K562 (cell line): ENCODE results near the gene STX12. TPM values are rescaled to one million over a fixed set of nuclear protein-coding genes. Genes with fewer than 3 reads are reported as not detected.

Source experiments
- ATAC-seq: fragments of 200-7000 bp; cut with Tn5 transposase; 3 replicates; pipeline ENCODE4 v1.9.1; 2020; ENCODE audit warnings: moderate library complexity
- BruUV-seq: library from RNA; stranded (reverse); fragments of 400-500 nt; replicated peaks from 2 replicates; lab custom pipeline; 2021; lab: Mats Ljungman, UMichigan
- CTCF ChIA-PET: fragments of 300-600 bp; formaldehyde crosslinking; extraction: SDS; loops from one replicate; lab custom pipeline; 2021; ENCODE audit warnings: low intra/inter-chr PET ratio; lab: Yijun Ruan, JAX
- POLR2A ChIA-PET: fragments of 300-600, 350-650 bp; sonication (Branson Sonifier 250); formaldehyde crosslinking; extraction: SDS; loops from one replicate; lab custom pipeline; 2021; ENCODE audit warnings: antibody characterized with exemption, inconsistent platforms; lab: Yijun Ruan, JAX
- DNase-seq, 4 experiments: peaks; one replicate each; pipeline versions ENCODE4 v3.0.0 to v3.0.0-alpha.2; 2011 to 2018; ENCODE audit warnings: low spot score in 3 of 4, mixed read lengths in 3 of 4; ENCODE audit errors: extremely low read depth in 1 of 4
- FAIRE-seq: peaks from 2 replicates; lab custom pipeline; 2011; peaks lifted over from hg19 to GRCh38; lab: Jason Lieb, UNC
- H2AFZ ChIP-seq: 2 replicates; pipeline ENCODE4 v1.6.0; 2011; ENCODE audit warnings: low read depth, low read length, control low read depth, inconsistent platforms
- H3K27ac ChIP-seq: fragments of 200-600 bp; 3 replicates; pipeline ENCODE4 v1.8.0; 2011; ENCODE audit warnings: low read depth, mild to moderate bottlenecking, control low read depth, inconsistent platforms, low read length, moderate library complexity, mixed read lengths; ENCODE audit errors: extremely low read depth
- H3K27me3 ChIP-seq, 2 experiments: fragments of 300-600 bp in 1 of 2; 2 replicates in 1 of 2; 3 replicates in 1 of 2; pipeline versions ENCODE4 v1.6.0 to v1.8.0; 2011; ENCODE audit warnings: inconsistent platforms in 2 of 2, low read length in 2 of 2, mild to moderate bottlenecking in 1 of 2, mixed read lengths in 1 of 2, moderate library complexity in 1 of 2; ENCODE audit not compliant: control insufficient read depth in 2 of 2, insufficient read depth in 2 of 2
- H3K36me3 ChIP-seq: fragments of 300-600 bp; 3 replicates; pipeline ENCODE4 v1.8.0; 2011; ENCODE audit warnings: mild to moderate bottlenecking, low read length, inconsistent platforms; ENCODE audit not compliant: control insufficient read depth, insufficient read depth
- H3K4me1 ChIP-seq, 2 experiments: fragments of 200-600 bp in 1 of 2; replicated peaks in 1 of 2; 2 replicates in 1 of 2; 3 replicates in 1 of 2; pipeline versions ENCODE4 v1.5.1 to v1.8.0; 2011; ENCODE audit warnings: inconsistent platforms in 2 of 2, low read length in 2 of 2, mild to moderate bottlenecking in 1 of 2, mixed read lengths in 1 of 2, moderate library complexity in 1 of 2; ENCODE audit not compliant: control insufficient read depth in 2 of 2, insufficient read depth in 2 of 2
- H3K4me2 ChIP-seq: 2 replicates; pipeline ENCODE4 v1.6.1; 2011; ENCODE audit warnings: low read length, control low read depth, inconsistent platforms, mixed read lengths; ENCODE audit not compliant: insufficient read depth
- H3K4me3 ChIP-seq: fragments of 200-600 bp; sonication (generic), shearing (Covaris generic); 2 replicates; pipeline ENCODE4 v1.5.1; 2016; ENCODE audit warnings: control low read depth, inconsistent platforms
- H3K79me2 ChIP-seq: fragments of 200-600 bp; 3 replicates; pipeline ENCODE4 v1.8.0; 2011; ENCODE audit warnings: low read length, inconsistent platforms; ENCODE audit not compliant: control insufficient read depth, insufficient read depth
- H3K9ac ChIP-seq, 2 experiments: 2 replicates each; pipeline versions ENCODE4 v1.6.0 to v1.6.1; 2011; ENCODE audit warnings: low read depth in 2 of 2, low read length in 2 of 2, control low read depth in 1 of 2, inconsistent platforms in 1 of 2, mild to moderate bottlenecking in 1 of 2, mixed read lengths in 1 of 2; ENCODE audit not compliant: insufficient read depth in 1 of 2
- H3K9me1 ChIP-seq: one replicate; pipeline ENCODE4 v1.6.0; 2011; ENCODE audit warnings: inconsistent platforms, mild to moderate bottlenecking, low read length, moderate library complexity; ENCODE audit not compliant: control insufficient read depth, insufficient read depth
- H3K9me3 ChIP-seq: replicated peaks from 2 replicates; pipeline ENCODE4 v1.5.1; 2011; ENCODE audit warnings: low read depth, low read length, inconsistent platforms; ENCODE audit not compliant: control insufficient read depth, insufficient read depth
- H4K20me1 ChIP-seq: replicated peaks from 2 replicates; pipeline ENCODE4 v1.6.1; 2011; ENCODE audit warnings: low read length, inconsistent platforms, mixed read lengths; ENCODE audit not compliant: control insufficient read depth, insufficient read depth
- CBFA2T2 ChIP-seq: fragments of 450-650 bp; conservative IDR thresholded peaks from 2 replicates; pipeline ENCODE4 v1.6.1; 2017; ENCODE audit warnings: mild to moderate bottlenecking
- MCM3 ChIP-seq: fragments of 450-650 bp; IDR thresholded peaks from 2 replicates; pipeline ENCODE4 v1.6.1; 2016
- MECOM ChIP-seq: fragments of 250-450 bp; sonication (Bioruptor Pico); IDR thresholded peaks from 2 replicates; pipeline ENCODE4 v1.8.0; 2022; ENCODE audit warnings: inconsistent platforms
- NFATC3 ChIP-seq: fragments of 450-650 bp; IDR thresholded peaks from 2 replicates; pipeline ENCODE4 v1.6.1; 2017; ENCODE audit warnings: mild to moderate bottlenecking
- NR3C1 ChIP-seq: sonication (generic); formaldehyde crosslinking; IDR thresholded peaks from 2 replicates; pipeline ENCODE4 v1.8.1; 2022; ENCODE audit warnings: missing genetic modification reagents
- PKNOX1 ChIP-seq: fragments of 450-650 bp; IDR thresholded peaks from 2 replicates; pipeline ENCODE4 v1.6.1; 2016
- POLR2G ChIP-seq: fragments of 200-400 bp; formaldehyde crosslinking; IDR thresholded peaks from 2 replicates; pipeline ENCODE4 v1.6.1; 2017; ENCODE audit warnings: low read depth, mild to moderate bottlenecking, antibody characterized with exemption, low read length, moderate library complexity
- TFAP4 ChIP-seq: sonication (generic); formaldehyde crosslinking; IDR thresholded peaks from 2 replicates; pipeline ENCODE4 v1.8.0; 2022; ENCODE audit warnings: missing genetic modification reagents, mild to moderate bottlenecking, moderate library complexity, borderline replicate concordance
- TSHZ1 ChIP-seq: fragments of 250-450 bp; sonication (Bioruptor Pico); IDR thresholded peaks from 2 replicates; pipeline ENCODE4 v1.4.0; 2020; ENCODE audit warnings: mild to moderate bottlenecking, moderate library complexity
- USF1 ChIP-seq: sonication (generic); formaldehyde crosslinking; IDR thresholded peaks from 2 replicates; pipeline ENCODE4 v1.9.0; 2022; ENCODE audit warnings: mild to moderate bottlenecking, missing genetic modification reagents
- USF2 ChIP-seq: sonication (generic); formaldehyde crosslinking; IDR thresholded peaks from 2 replicates; pipeline ENCODE4 v1.5.0; 2020; ENCODE audit warnings: missing genetic modification reagents
- ZFP36 ChIP-seq: fragments of 150-350 bp; IDR thresholded peaks from 2 replicates; pipeline ENCODE4 v1.6.1; 2018; ENCODE audit warnings: low read length, low read depth; ENCODE audit not compliant: partially characterized antibody
- ZNF707 ChIP-seq: fragments of 250-450 bp; sonication (Bioruptor Pico); conservative IDR thresholded peaks from 2 replicates; pipeline ENCODE4 v1.8.0; 2022; ENCODE audit warnings: inconsistent platforms, mild to moderate bottlenecking, moderate library complexity
- WGBS: fragments of 100-300 bp; shearing (Covaris generic); methylation state at CpG from one replicate; pipeline ENCODE4 v1.1.6; 2016; ENCODE audit warnings: low coverage, mixed read lengths; ENCODE audit not compliant: insufficient coverage; ENCODE audit errors: missing lambda C conversion rate; 5-methylcytosine and 5-hydroxymethylcytosine counted together
- in situ Hi-C: fragments of 300-500 bp; cut with MboI; formaldehyde crosslinking; loops from 4 replicates; pipeline ENCODE4 v1.15.0; 2018; ENCODE audit warnings: inconsistent platforms, mixed read lengths
- intact Hi-C: fragments of 100-400 bp; cut with micrococcal nuclease; formaldehyde crosslinking; loops from 2 replicates; pipeline ENCODE4 v1.14.2; 2022
- polyA plus RNA-seq, 8 experiments: library from polyadenylated mRNA; depleted of rRNA in 4 of 8; stranded (reverse) in 5 of 8; unstranded in 3 of 8; fragments of >200 nt; fragmentation: Nextera tagmentation in 2 of 8; fragmentation: Illumina TruSeq in 1 of 8; extraction: Ambion mirVana in 2 of 8; extraction: Trizol in 1 of 8; gene quantifications; 2 replicates each; pipeline versions ENCODE4 v1.2.1 to v1.2.3, GENCODE V29; 2011 to 2014; ENCODE audit warnings: inconsistent platforms in 1 of 8, missing spikeins in 1 of 8
- total RNA-seq, 7 experiments: library from RNA; depleted of rRNA in 6 of 7; stranded (reverse); fragments of >200 nt in 6 of 7; fragmentation: Illumina TruSeq in 2 of 7; extraction: Trizol in 2 of 7; gene quantifications; 2 replicates each; pipeline versions ENCODE4 v1.2.1 to v1.2.3, GENCODE V29; 2011 to 2021; ENCODE audit warnings: low replicate concordance in 1 of 7

The STX12 gene
- total and polyA plus RNA-seq, 9 of the 15 experiments (the other 6 are each of a cell fraction or from before 2014, with no cell fraction given), result 16.9 to 31.3 (median 25.7) TPM

GRCh38 chr1:27868932-27869718 lies 96.1 kb downstream of the STX12 start:
- peak; percentile 7; the same call in 2 of the 3 replicates for ATAC-seq
- no peaks in the 10 kb centered on the region for H3K36me3 ChIP-seq
- intact Hi-C loops (loop anchor here (2.0 kb wide), 1 partner anchor 366 kb away; no protein-coding TSS in a partner anchor), in situ Hi-C loops (loop anchor here (10.0 kb wide), 1 partner anchor 326 kb away; no protein-coding TSS in a partner anchor)
- CTCF ChIA-PET, result no interaction called here
- POLR2A ChIA-PET, result interaction anchor here (0.6 to 0.8 kb wide), 3 partner anchors 460 to 1147 kb away, joined by 3 to 5 read pairs (median 3); partner anchors contain the start of gene MED18
- DNase-seq, result peak in 2 of 4 experiments; percentile 54 to 57
- H3K27me3 ChIP-seq, result no peaks in the 10 kb centered on the region
- WGBS, result 43% methylated on average over 15 of the region's 16 CpGs
- no TSS peak for BruUV-seq
- H3K4me1 ChIP-seq, result peaks cover 36 to 64% of the 10 kb centered on the region in 2 experiments
- no peak overlapping the region for H3K4me3 ChIP-seq
- no peaks in the 10 kb centered on the region for H3K9me3 ChIP-seq
- no peaks in the 10 kb centered on the region; the same call in 1 of the 2 replicates for H4K20me1 ChIP-seq
- H3K79me2 ChIP-seq, result peaks cover 3% of the 10 kb centered on the region; the same call in 1 of the 3 replicates
- H2AFZ ChIP-seq, result peak overlapping the region; percentile 77
- peak overlapping the region; percentile 78 to 82; a peak in 3 of 4 replicates for H3K9ac ChIP-seq
- peak overlapping the region; percentile 93 for H3K27ac ChIP-seq
- peak; percentile 40 for FAIRE-seq
- H3K9me1 ChIP-seq, result no peaks in the 10 kb centered on the region
- peak overlapping the region; percentile 46 for H3K4me2 ChIP-seq
- TF ChIP-seq ZNF707 (CRISPR knock-in tag), result no peak
- no peak for TF ChIP-seq TSHZ1 (CRISPR knock-in tag)
- peak; percentile 90 for TF ChIP-seq USF1 (CRISPR knock-in tag)
- TF ChIP-seq NR3C1 (CRISPR knock-in tag), result no peak
- TF ChIP-seq PKNOX1, result peak; percentile 26; the same call in 1 of the 2 replicates
- TF ChIP-seq ZFP36, result no peak
- no peak for TF ChIP-seq NFATC3
- peak; percentile 63 for TF ChIP-seq CBFA2T2
- TF ChIP-seq POLR2G, result 0 out of 2 replicates have a peak, but pooled peaks have one; percentile 38
- peak; percentile 67; the same call in 1 of the 2 replicates for TF ChIP-seq USF2
- no peak for TF ChIP-seq MCM3
- TF ChIP-seq MECOM (CRISPR knock-in tag), result 0 out of 2 replicates have a peak, but pooled peaks have one; percentile 13
- TF ChIP-seq TFAP4, result peak; percentile 83
